Lung microvascular endothelial cell (primary cell): ENCODE results near the gene RGSL1. TPM values are rescaled to one million over a fixed set of nuclear protein-coding genes. Genes with fewer than 3 reads are reported as not detected.

Source experiments
- total RNA-seq: library from RNA; depleted of rRNA; stranded (reverse); fragments of >200 nt; gene quantifications from 2 replicates; pipeline ENCODE4 v1.2.1, GENCODE V29; 2014

The RGSL1 gene
- total RNA-seq, 1 donor from 2014 or later = not detected

Other genes starting within 250 kb of the RGSL1 start
- gene GLUL, start 58.4 kb upstream of the RGSL1 start, total RNA-seq = 199 and 377 TPM in 2 replicates
- gene TEDDM1, start 49.5 kb upstream of the RGSL1 start, total RNA-seq = not detected in 2 replicates
- 0.20 and 0.44 TPM in 2 replicates for gene RNASEL, start 139.1 kb downstream of the RGSL1 start, total RNA-seq
- 0.65 and 1.4 TPM in 2 replicates for gene RGS16, start 154.2 kb downstream of the RGSL1 start, total RNA-seq
- gene RGS8, start 234.4 kb downstream of the RGSL1 start, total RNA-seq = not detected in 2 replicates